ENCODE measurements around the gene RALGPS2. TPM values are rescaled to one million over a fixed set of nuclear protein-coding genes. Genes with fewer than 3 reads are reported as not detected.

Gene RALGPS2
- total RNA-seq, 1 experiment from 2014 or later, result 238 TPM

- Histone ChIP-seq H3K9me2 (replicated peaks; ENCODE audit: insufficient read depth, low read length) (no peaks in the 10 kb centered on the region), H3K9ac (ENCODE audit: low read length) (no peak overlapping the region), H3K79me2 (ENCODE audit: low read length) (peaks cover 85% of the 10 kb centered on the region), H3K4me1 (ENCODE audit: low read length) (peaks cover 72% of the 10 kb centered on the region), H3K27ac (ENCODE audit: low read length) (peak overlapping the region; percentile 68), H3K4me2 (ENCODE audit: low read depth, low read length, poor library complexity, severe bottlenecking) (no peak overlapping the region), H4K20me1 (ENCODE audit: insufficient read depth, low read depth, low read length) (no peaks in the 10 kb centered on the region), H2AFZ (ENCODE audit: low read length) (no peak overlapping the region), H3K4me3 (ENCODE audit: low read length) (no peak overlapping the region), H3K9me3 (ENCODE audit: low read length) (no peaks in the 10 kb centered on the region), H3K36me3 (ENCODE audit: insufficient read depth, low read length) (peaks cover 53% of the 10 kb centered on the region), H3K27me3 (ENCODE audit: low read length) (no peaks in the 10 kb centered on the region)
- DNase-seq, result no peak
Observed at GRCh38 chr1:178688244-178688643, 36.8 kb upstream of the RALGPS2 start.

GRCh38 chr1:178689769-178690168, 35.3 kb upstream of the RALGPS2 start:
- peaks cover 58% of the 10 kb centered on the region for H3K4me1 ChIP-seq (ENCODE audit: low read length)
- H3K36me3 ChIP-seq (ENCODE audit: insufficient read depth, low read length), result peaks cover 48% of the 10 kb centered on the region
- H3K9me2 ChIP-seq (replicated peaks; ENCODE audit: insufficient read depth, low read length), result no peaks in the 10 kb centered on the region
- H3K4me3 ChIP-seq (ENCODE audit: low read length), result no peak overlapping the region
- H3K79me2 ChIP-seq (ENCODE audit: low read length), result peaks cover 79% of the 10 kb centered on the region
- no peak overlapping the region for H3K9ac ChIP-seq (ENCODE audit: low read length)
- no peaks in the 10 kb centered on the region for H3K9me3 ChIP-seq (ENCODE audit: low read length)
- no peaks in the 10 kb centered on the region for H3K27me3 ChIP-seq (ENCODE audit: low read length)
- no peak overlapping the region for H2AFZ ChIP-seq (ENCODE audit: low read length)
- peak overlapping the region; percentile 76 for H3K27ac ChIP-seq (ENCODE audit: low read length)
- H4K20me1 ChIP-seq (ENCODE audit: insufficient read depth, low read depth, low read length), result no peaks in the 10 kb centered on the region
- DNase-seq, result no peak
- no peak overlapping the region for H3K4me2 ChIP-seq (ENCODE audit: low read depth, low read length, poor library complexity, severe bottlenecking)

- no peak overlapping the region for H2AFZ ChIP-seq (ENCODE audit: low read length)
- H3K9ac ChIP-seq (ENCODE audit: low read length), result no peak overlapping the region
- H3K9me3 ChIP-seq (ENCODE audit: low read length), result no peaks in the 10 kb centered on the region
- peak overlapping the region; percentile 76 for H3K27ac ChIP-seq (ENCODE audit: low read length)
- no peak overlapping the region for H3K4me2 ChIP-seq (ENCODE audit: low read depth, low read length, poor library complexity, severe bottlenecking)
- no peaks in the 10 kb centered on the region for H3K9me2 ChIP-seq (replicated peaks; ENCODE audit: insufficient read depth, low read length)
- H4K20me1 ChIP-seq (ENCODE audit: insufficient read depth, low read depth, low read length), result no peaks in the 10 kb centered on the region
- no peak for DNase-seq
- peaks cover 49% of the 10 kb centered on the region for H3K36me3 ChIP-seq (ENCODE audit: insufficient read depth, low read length)
- H3K4me3 ChIP-seq (ENCODE audit: low read length), result no peak overlapping the region
- peaks cover 53% of the 10 kb centered on the region for H3K4me1 ChIP-seq (ENCODE audit: low read length)
- peaks cover 76% of the 10 kb centered on the region for H3K79me2 ChIP-seq (ENCODE audit: low read length)
- H3K27me3 ChIP-seq (ENCODE audit: low read length), result no peaks in the 10 kb centered on the region
Observed at GRCh38 chr1:178690496-178690895, 34.5 kb upstream of the RALGPS2 start.

- no peaks in the 10 kb centered on the region for H4K20me1 ChIP-seq (ENCODE audit: insufficient read depth, low read depth, low read length)
- H3K27me3 ChIP-seq (ENCODE audit: low read length), result no peaks in the 10 kb centered on the region
- H3K9ac ChIP-seq (ENCODE audit: low read length), result no peak overlapping the region
- H3K4me1 ChIP-seq (ENCODE audit: low read length), result peaks cover 40% of the 10 kb centered on the region
- no peak overlapping the region for H2AFZ ChIP-seq (ENCODE audit: low read length)
- no peak overlapping the region for H3K4me3 ChIP-seq (ENCODE audit: low read length)
- no peaks in the 10 kb centered on the region for H3K9me2 ChIP-seq (replicated peaks; ENCODE audit: insufficient read depth, low read length)
- no peaks in the 10 kb centered on the region for H3K9me3 ChIP-seq (ENCODE audit: low read length)
- peaks cover 44% of the 10 kb centered on the region for H3K36me3 ChIP-seq (ENCODE audit: insufficient read depth, low read length)
- H3K27ac ChIP-seq (ENCODE audit: low read length), result peak overlapping the region; percentile 59
- no peak for DNase-seq
- H3K79me2 ChIP-seq (ENCODE audit: low read length), result peaks cover 68% of the 10 kb centered on the region
- no peak overlapping the region for H3K4me2 ChIP-seq (ENCODE audit: low read depth, low read length, poor library complexity, severe bottlenecking)
Observed at GRCh38 chr1:178692564-178693327, 32.3 kb upstream of the RALGPS2 start.

GRCh38 chr1:178693366-178693765, 31.7 kb upstream of the RALGPS2 start:
- Histone ChIP-seq H3K4me2 (ENCODE audit: low read depth, low read length, poor library complexity, severe bottlenecking) (no peak overlapping the region), H3K27me3 (ENCODE audit: low read length) (no peaks in the 10 kb centered on the region), H3K36me3 (ENCODE audit: insufficient read depth, low read length) (peaks cover 43% of the 10 kb centered on the region), H3K27ac (ENCODE audit: low read length) (peak overlapping the region; percentile 59), H3K4me1 (ENCODE audit: low read length) (peaks cover 34% of the 10 kb centered on the region), H3K9ac (ENCODE audit: low read length) (no peak overlapping the region), H2AFZ (ENCODE audit: low read length) (no peak overlapping the region), H3K9me3 (ENCODE audit: low read length) (no peaks in the 10 kb centered on the region), H3K9me2 (replicated peaks; ENCODE audit: insufficient read depth, low read length) (no peaks in the 10 kb centered on the region), H3K79me2 (ENCODE audit: low read length) (peaks cover 67% of the 10 kb centered on the region), H4K20me1 (ENCODE audit: insufficient read depth, low read depth, low read length) (no peaks in the 10 kb centered on the region), H3K4me3 (ENCODE audit: low read length) (no peak overlapping the region)
- DNase-seq, result no peak

GRCh38 chr1:178694923-178695525, 30.0 kb upstream of the RALGPS2 start:
- Histone ChIP-seq H3K27me3 (ENCODE audit: low read length) (no peaks in the 10 kb centered on the region), H3K4me2 (ENCODE audit: low read depth, low read length, poor library complexity, severe bottlenecking) (no peak overlapping the region), H3K79me2 (ENCODE audit: low read length) (peaks cover 71% of the 10 kb centered on the region), H3K36me3 (ENCODE audit: insufficient read depth, low read length) (peaks cover 57% of the 10 kb centered on the region), H4K20me1 (ENCODE audit: insufficient read depth, low read depth, low read length) (no peaks in the 10 kb centered on the region), H3K9me2 (replicated peaks; ENCODE audit: insufficient read depth, low read length) (no peaks in the 10 kb centered on the region), H3K27ac (ENCODE audit: low read length) (no peak overlapping the region), H3K9ac (ENCODE audit: low read length) (no peak overlapping the region), H3K4me3 (ENCODE audit: low read length) (no peak overlapping the region), H2AFZ (ENCODE audit: low read length) (no peak overlapping the region), H3K9me3 (ENCODE audit: low read length) (no peaks in the 10 kb centered on the region), H3K4me1 (ENCODE audit: low read length) (peaks cover 27% of the 10 kb centered on the region)
- DNase-seq, result no peak

- Histone ChIP-seq H2AFZ (ENCODE audit: low read length) (no peak overlapping the region), H3K9ac (ENCODE audit: low read length) (no peak overlapping the region), H3K4me1 (ENCODE audit: low read length) (peaks cover 72% of the 10 kb centered on the region), H3K79me2 (ENCODE audit: low read length) (peaks cover 63% of the 10 kb centered on the region), H3K27ac (ENCODE audit: low read length) (peak overlapping the region; percentile 77), H3K9me2 (replicated peaks; ENCODE audit: insufficient read depth, low read length) (no peaks in the 10 kb centered on the region), H3K4me2 (ENCODE audit: low read depth, low read length, poor library complexity, severe bottlenecking) (peak overlapping the region; percentile 0), H4K20me1 (ENCODE audit: insufficient read depth, low read depth, low read length) (no peaks in the 10 kb centered on the region), H3K36me3 (ENCODE audit: insufficient read depth, low read length) (peaks cover 64% of the 10 kb centered on the region), H3K9me3 (ENCODE audit: low read length) (no peaks in the 10 kb centered on the region), H3K4me3 (ENCODE audit: low read length) (no peak overlapping the region), H3K27me3 (ENCODE audit: low read length) (no peaks in the 10 kb centered on the region)
- DNase-seq, result no peak
Observed at GRCh38 chr1:178702146-178702545, 22.9 kb upstream of the RALGPS2 start.

GRCh38 chr1:178704833-178705232, 20.2 kb upstream of the RALGPS2 start:
- H3K79me2 ChIP-seq (ENCODE audit: low read length), result peaks cover 40% of the 10 kb centered on the region
- no peak overlapping the region for H2AFZ ChIP-seq (ENCODE audit: low read length)
- peaks cover 50% of the 10 kb centered on the region for H3K36me3 ChIP-seq (ENCODE audit: insufficient read depth, low read length)
- H3K9ac ChIP-seq (ENCODE audit: low read length), result peak overlapping the region; percentile 29
- no peaks in the 10 kb centered on the region for H4K20me1 ChIP-seq (ENCODE audit: insufficient read depth, low read depth, low read length)
- H3K27me3 ChIP-seq (ENCODE audit: low read length), result no peaks in the 10 kb centered on the region
- no peak for DNase-seq
- no peaks in the 10 kb centered on the region for H3K9me3 ChIP-seq (ENCODE audit: low read length)
- peaks cover 90% of the 10 kb centered on the region for H3K4me1 ChIP-seq (ENCODE audit: low read length)
- H3K9me2 ChIP-seq (replicated peaks; ENCODE audit: insufficient read depth, low read length), result no peaks in the 10 kb centered on the region
- no peak overlapping the region for H3K4me3 ChIP-seq (ENCODE audit: low read length)
- peak overlapping the region; percentile 77 for H3K27ac ChIP-seq (ENCODE audit: low read length)
- no peak overlapping the region for H3K4me2 ChIP-seq (ENCODE audit: low read depth, low read length, poor library complexity, severe bottlenecking)
